HG02973 (cell line): ENCODE measurements around the gene DENND5B.
"Not testable (repeated sequence)": the region's sequence is repeated elsewhere in the genome, so short reads cannot be mapped to it uniquely, and the experiment has no call there.

Source experiments
- ATAC-seq: cut with Tn5 transposase; IDR thresholded peaks from one replicate; pipeline ENCODE4 v1.9.1; 2021; ENCODE audit warnings: moderate library complexity; ENCODE audit not compliant: unreplicated experiment

Gene DENND5B

GRCh38 chr12:31560516-31560915 lies 30.4 kb downstream of the DENND5B start:
- no peak for ATAC-seq

- no peak for ATAC-seq
Measured at GRCh38 chr12:31558521-31558920, 32.4 kb downstream of the DENND5B start.

GRCh38 chr12:31557707-31558106 lies 33.2 kb downstream of the DENND5B start:
- ATAC-seq, result no peak

GRCh38 chr12:31555466-31555865 lies 35.5 kb downstream of the DENND5B start:
- not testable (repeated sequence) for ATAC-seq

DNA sequence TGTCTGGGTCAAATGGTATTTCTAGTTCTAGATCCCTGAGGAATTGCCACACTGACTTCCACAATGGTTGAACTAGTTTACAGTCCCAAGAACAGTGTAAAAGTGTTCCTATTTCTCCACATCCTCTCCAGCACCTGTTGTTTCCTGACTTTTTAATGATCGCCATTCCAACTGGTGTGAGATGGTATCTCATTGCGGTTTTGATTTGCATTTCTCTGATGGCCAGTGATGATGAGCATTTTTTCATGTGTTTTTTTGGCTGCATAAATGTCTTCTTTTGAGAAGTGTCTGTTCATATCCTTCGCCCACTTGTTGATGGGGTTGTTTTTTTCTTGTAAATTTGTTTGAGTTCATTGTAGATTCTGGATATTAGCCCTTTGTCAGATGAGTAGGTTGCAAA lies 40.3 kb downstream of the DENND5B start:
- not testable (repeated sequence) for ATAC-seq

GRCh38 chr12:31536672-31537071 lies 54.3 kb downstream of the DENND5B start:
- no peak for ATAC-seq

DNA sequence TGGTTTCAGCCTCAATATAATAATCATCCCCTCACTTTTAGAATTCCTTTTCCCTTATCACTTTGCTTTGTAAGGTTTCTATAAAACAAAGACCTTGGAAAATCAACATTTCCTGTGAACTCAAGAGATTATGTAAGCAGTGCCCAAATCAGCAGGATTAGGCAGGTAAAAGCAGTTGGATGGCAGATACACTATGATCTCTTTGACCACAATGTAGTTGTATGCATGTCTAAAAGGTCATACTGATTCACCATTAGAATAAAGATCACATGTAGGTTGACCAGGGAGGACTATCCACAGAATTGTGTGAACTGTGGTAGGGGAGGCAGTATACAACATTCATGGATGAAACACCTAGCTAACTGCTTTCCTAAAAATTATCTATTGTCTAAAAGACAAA lies 57.5 kb downstream of the DENND5B start:
- no peak for ATAC-seq

DNA sequence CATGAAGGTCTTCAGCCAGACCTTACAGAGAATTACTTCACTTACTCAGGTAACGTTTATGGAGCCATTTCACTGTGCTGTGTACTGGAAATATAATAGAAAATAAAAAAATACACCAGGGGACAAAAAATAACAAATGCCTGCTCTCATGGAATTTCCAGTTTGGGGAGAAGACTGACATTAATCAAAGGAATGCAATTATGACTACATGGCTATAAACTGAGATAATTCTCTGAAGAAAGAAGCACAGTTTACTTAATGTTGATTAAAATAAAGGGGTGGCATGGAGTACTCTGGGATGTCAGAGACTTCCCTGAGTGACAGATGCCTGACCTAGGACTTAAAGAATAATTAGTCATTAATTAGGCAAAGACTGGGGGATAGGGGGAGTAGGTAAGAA lies 59.0 kb downstream of the DENND5B start:
- no peak for ATAC-seq

DNA sequence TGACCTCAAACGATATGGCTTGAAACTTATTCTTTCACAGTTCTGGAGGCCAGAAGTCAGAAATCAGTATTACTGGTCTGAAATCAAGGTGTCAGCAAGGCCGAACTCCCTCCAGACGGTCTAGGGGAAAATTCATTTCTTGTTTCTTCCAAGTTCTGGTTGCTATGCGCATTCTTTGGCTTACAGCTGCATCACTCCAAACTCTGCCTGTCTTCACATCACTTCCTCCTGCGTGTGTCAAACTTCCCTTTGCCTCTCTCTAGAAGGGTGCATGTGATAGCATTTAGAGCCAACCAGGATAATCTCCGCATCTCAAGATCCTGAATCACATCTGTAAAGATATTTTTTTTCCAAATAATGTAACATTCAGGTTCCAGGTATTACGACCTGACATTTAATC lies 62.8 kb downstream of the DENND5B start:
- no peak for ATAC-seq

DNA sequence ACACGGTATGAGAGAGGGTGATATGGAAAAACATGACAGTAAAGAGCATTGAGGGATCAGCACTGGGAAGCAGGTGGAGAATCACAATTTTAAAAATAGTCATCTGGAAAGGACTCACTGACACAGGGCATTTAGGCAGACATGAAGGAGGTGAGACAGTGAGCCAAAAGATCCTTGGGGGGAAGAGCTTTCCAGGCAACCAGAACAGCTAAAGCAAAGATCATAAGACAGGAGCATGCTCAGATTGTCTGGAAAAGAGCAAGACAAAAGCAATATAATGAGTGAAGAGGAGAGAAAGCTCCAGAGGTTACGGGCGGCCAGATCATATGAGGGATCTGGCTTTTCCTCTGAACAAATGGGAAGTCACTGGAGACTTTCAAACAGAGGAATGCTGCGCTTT lies 63.9 kb downstream of the DENND5B start:
- no peak for ATAC-seq

DNA sequence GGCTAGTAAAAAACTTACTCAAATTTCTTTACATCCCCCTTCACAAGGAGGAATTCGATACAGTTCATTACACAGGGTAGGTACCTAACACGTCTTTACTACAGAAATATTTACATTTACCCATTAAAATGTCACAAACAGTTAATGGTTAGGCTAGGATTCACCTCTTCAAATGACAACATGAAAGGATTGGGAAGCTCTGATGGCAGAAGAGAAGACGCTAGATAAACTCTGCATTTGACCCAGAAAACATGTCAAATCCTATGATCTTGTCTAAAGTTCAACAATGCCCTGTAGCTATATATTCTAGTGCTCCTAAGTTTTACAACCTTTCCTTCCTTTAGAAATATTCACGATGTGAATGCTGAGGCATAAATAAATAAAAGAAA lies 64.8 kb downstream of the DENND5B start:
- no peak for ATAC-seq

- ATAC-seq, result no peak
Measured at GRCh38 chr12:31525496-31526157, 65.3 kb downstream of the DENND5B start.

DNA sequence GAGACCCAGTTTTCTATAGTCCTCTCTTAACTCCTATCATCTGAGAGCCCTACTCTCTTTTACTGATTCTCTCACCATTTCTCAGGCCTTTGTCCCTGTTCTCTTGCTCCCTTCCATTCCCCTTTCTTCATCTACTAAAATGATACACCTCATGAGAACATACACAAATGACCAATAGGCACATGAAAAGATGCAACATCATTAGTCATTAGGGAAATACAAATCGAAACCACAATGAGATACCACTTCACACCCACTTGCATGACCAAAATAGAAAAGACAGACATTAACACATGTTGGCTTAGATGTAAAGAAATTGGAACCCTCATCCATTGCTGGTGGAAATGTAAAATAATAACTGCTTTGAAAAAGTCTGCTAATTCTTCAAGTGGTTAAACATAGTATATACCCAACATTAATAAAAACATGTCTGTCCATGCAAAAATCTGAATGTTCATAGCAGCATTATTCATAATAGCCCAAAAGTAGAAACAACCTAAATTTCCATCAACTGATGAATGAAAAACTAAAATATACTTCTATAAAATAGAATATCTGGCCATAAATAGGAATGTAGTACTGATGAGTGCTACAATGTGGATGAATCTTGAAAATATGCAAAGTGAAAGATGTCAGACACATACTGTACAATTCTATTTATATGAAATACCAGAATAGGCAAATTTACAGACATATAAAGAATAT lies 66.0 kb downstream of the DENND5B start:
- peak; percentile 91 for ATAC-seq

DNA sequence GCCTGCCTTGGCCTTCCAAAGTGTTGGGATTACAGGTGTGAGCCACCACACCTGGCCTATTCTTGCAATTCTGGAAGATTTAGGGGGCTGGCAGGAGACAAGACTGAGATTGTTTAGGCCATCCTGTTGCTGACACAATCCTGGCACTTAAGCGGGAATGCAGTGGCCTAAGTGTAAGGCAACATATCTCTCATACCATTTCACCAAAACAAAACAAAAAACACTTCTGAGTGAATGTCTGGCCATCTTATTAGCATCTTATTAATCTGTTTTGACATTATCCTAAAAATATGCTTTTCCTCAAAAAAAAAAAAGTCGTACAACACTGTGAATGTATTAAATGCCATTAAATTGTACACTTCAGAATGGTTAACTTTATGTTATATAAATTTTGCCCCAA lies 67.6 kb downstream of the DENND5B start:
- no peak for ATAC-seq

- ATAC-seq, result no peak
Measured at GRCh38 chr12:31522607-31523006, 68.3 kb downstream of the DENND5B start.

GRCh38 chr12:31521964-31522363 lies 69.0 kb downstream of the DENND5B start:
- no peak for ATAC-seq

- ATAC-seq, result no peak
Measured at GRCh38 chr12:31519511-31519910, 71.4 kb downstream of the DENND5B start.

GRCh38 chr12:31518680-31519227 lies 72.2 kb downstream of the DENND5B start:
- no peak for ATAC-seq

GRCh38 chr12:31517994-31518393 lies 72.9 kb downstream of the DENND5B start:
- no peak for ATAC-seq

DNA sequence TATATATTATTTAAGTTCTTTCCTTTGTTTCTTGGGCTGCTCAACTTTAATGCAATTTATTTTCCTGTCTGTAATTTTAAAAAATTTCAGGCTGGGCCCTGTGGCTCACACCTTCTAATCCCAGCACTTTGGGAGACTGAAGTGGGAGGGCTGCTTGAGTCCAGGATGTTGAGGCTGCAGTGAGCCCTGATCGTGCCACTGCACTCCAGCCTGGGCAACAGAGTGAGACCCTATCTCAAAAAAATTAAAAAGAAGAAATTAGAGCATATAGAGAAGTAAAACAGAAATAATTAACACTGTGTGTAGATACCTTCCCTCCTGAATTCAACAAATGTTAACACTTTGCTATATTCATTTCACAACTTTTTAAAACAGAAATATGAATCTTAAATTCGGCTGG lies 74.2 kb downstream of the DENND5B start:
- ATAC-seq, result no peak

- ATAC-seq, result no peak
Measured at GRCh38 chr12:31514912-31515311, 76.0 kb downstream of the DENND5B start.

DNA sequence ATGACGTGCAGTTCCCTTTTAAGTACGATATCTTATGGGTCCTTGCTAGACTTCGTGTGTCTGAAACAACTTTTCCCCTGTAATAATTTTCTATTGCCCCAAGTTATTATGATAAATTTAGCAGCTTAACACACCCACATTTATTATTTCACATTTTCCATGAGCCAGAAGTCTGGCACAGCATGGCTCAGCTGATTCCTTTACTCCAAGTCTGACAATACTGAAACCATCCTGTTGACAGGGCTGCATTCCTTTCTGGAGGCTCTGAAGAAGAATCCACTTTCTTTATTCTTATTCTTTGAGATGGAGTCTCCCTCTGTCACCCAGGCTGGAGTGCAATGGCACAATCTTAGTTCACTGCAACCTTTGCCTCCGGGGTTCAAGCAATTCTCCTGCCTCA lies 80.9 kb downstream of the DENND5B start:
- no peak for ATAC-seq
